Measurements from ENCODE around the gene ACSL5. TPM values are rescaled to one million over a fixed set of nuclear protein-coding genes. Genes with fewer than 3 reads are reported as not detected.

Gene ACSL5
- total and polyA plus RNA-seq, 2 experiments from 2014 or later: not detected

DNA sequence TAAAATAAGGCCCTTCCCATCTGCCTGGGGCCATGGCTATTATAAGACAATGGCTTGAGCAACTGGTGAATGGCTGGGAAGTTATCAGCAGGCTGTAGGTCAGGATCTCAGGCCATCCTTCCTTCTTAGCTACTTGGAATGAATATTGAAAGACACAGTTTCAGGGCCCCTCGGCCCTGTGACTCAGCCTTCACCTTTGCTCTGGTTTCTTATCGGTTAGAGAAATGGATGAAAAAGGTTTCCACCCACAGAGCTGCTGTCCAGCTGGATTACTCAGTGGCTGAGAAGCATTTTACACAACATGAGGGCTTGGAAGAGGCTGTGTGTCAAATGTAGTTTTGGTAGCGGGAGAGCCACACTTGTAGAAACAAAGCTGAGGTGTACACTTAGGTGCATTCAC is 9.4 kb downstream of the ACSL5 start:
- no peak overlapping the region; the same call in 1 of the 2 replicates for H3K27ac Mint-ChIP-seq
- DNase-seq (ENCODE audit: low spot score) (no peak), ATAC-seq (no peak)
- H3K4me2 ChIP-seq: no peak overlapping the region
- H3K9me3 Mint-ChIP-seq: no peaks in the 10 kb centered on the region
- no peaks in the 10 kb centered on the region for H3F3A ChIP-seq (replicated peaks; ENCODE audit: low read depth)
- H3K4me1 ChIP-seq (ENCODE audit: insufficient read depth): no peaks in the 10 kb centered on the region
- H3K4me3 ChIP-seq: no peak overlapping the region
- TF ChIP-seq, protein P1, sequence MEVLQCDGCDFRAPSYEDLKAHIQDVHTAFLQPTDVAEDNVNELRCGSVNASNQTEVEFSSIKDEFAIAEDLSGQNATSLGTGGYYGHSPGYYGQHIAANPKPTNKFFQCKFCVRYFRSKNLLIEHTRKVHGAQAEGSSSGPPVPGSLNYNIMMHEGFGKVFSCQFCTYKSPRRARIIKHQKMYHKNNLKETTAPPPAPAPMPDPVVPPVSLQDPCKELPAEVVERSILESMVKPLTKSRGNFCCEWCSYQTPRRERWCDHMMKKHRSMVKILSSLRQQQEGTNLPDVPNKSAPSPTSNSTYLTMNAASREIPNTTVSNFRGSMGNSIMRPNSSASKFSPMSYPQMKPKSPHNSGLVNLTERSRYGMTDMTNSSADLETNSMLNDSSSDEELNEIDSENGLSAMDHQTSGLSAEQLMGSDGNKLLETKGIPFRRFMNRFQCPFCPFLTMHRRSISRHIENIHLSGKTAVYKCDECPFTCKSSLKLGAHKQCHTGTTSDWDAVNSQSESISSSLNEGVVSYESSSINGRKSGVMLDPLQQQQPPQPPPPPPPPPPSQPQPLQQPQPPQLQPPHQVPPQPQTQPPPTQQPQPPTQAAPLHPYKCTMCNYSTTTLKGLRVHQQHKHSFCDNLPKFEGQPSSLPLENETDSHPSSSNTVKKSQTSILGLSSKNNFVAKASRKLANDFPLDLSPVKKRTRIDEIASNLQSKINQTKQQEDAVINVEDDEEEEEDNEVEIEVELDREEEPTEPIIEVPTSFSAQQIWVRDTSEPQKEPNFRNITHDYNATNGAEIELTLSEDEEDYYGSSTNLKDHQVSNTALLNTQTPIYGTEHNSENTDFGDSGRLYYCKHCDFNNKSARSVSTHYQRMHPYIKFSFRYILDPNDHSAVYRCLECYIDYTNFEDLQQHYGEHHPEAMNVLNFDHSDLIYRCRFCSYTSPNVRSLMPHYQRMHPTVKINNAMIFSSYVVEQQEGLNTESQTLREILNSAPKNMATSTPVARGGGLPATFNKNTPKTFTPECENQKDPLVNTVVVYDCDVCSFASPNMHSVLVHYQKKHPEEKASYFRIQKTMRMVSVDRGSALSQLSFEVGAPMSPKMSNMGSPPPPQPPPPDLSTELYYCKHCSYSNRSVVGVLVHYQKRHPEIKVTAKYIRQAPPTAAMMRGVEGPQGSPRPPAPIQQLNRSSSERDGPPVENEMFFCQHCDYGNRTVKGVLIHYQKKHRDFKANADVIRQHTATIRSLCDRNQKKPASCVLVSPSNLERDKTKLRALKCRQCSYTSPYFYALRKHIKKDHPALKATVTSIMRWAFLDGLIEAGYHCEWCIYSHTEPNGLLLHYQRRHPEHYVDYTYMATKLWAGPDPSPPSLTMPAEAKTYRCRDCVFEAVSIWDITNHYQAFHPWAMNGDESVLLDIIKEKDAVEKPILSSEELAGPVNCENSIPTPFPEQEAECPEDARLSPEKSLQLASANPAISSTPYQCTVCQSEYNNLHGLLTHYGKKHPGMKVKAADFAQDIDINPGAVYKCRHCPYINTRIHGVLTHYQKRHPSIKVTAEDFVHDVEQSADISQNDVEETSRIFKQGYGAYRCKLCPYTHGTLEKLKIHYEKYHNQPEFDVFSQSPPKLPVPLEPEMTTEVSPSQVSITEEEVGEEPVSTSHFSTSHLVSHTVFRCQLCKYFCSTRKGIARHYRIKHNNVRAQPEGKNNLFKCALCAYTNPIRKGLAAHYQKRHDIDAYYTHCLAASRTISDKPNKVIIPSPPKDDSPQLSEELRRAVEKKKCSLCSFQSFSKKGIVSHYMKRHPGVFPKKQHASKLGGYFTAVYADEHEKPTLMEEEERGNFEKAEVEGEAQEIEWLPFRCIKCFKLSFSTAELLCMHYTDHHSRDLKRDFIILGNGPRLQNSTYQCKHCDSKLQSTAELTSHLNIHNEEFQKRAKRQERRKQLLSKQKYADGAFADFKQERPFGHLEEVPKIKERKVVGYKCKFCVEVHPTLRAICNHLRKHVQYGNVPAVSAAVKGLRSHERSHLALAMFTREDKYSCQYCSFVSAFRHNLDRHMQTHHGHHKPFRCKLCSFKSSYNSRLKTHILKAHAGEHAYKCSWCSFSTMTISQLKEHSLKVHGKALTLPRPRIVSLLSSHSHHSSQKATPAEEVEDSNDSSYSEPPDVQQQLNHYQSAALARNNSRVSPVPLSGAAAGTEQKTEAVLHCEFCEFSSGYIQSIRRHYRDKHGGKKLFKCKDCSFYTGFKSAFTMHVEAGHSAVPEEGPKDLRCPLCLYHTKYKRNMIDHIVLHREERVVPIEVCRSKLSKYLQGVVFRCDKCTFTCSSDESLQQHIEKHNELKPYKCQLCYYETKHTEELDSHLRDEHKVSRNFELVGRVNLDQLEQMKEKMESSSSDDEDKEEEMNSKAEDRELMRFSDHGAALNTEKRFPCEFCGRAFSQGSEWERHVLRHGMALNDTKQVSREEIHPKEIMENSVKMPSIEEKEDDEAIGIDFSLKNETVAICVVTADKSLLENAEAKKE (CRISPR knock-in tag; IDR thresholded peaks at IDR 0.05): no peak
- H3K27me3 Mint-ChIP-seq (ENCODE audit: insufficient read depth, low read depth, poor library complexity): peaks cover 1% of the 10 kb centered on the region
- no peak overlapping the region for H3K27ac ChIP-seq (ENCODE audit: low read depth)
- no peaks in the 10 kb centered on the region for H3K36me3 Mint-ChIP-seq (ENCODE audit: low read depth)
- no peaks in the 10 kb centered on the region for H3K36me3 ChIP-seq (ENCODE audit: insufficient read depth)
- H3K79me2 ChIP-seq (replicated peaks; ENCODE audit: insufficient read depth): no peaks in the 10 kb centered on the region
- H3K4me3 Mint-ChIP-seq: no peak overlapping the region
- no peaks in the 10 kb centered on the region for H3K27me3 ChIP-seq (ENCODE audit: insufficient read depth)
- no peaks in the 10 kb centered on the region for H3K4me1 Mint-ChIP-seq
- no peaks in the 10 kb centered on the region for H3K9me2 ChIP-seq (ENCODE audit: insufficient read depth)
- H2AFZ ChIP-seq: no peak overlapping the region
- no peaks in the 10 kb centered on the region for H4K20me1 ChIP-seq (replicated peaks; ENCODE audit: insufficient read depth)

DNA sequence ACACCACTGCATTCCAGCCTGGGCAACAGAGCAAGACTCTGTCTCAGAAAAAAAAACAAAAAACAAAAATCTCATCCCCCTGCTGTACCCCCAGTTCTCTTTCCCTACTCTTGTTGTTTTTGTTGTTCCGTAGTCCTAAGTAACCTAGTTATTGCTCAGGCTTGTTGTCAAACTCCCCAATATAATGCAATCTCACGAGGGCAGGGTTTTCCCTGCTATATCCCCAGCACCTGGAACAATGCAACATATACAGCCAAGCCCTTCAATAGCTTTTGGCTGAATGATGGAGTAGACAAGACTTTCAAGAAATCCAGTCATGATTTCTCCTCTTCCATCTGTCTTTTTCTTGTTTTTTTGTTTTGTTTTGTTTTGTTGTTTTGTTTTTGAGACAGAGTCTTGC is 10.2 kb downstream of the ACSL5 start:
- H3K4me2 ChIP-seq: no peak overlapping the region
- peaks cover 1% of the 10 kb centered on the region for H3K27me3 Mint-ChIP-seq (ENCODE audit: insufficient read depth, low read depth, poor library complexity)
- no peak for ATAC-seq
- TF ChIP-seq JUNB (IDR thresholded peaks at IDR 0.05; ENCODE audit: unreplicated experiment): no peak
- TF ChIP-seq, protein P2, sequence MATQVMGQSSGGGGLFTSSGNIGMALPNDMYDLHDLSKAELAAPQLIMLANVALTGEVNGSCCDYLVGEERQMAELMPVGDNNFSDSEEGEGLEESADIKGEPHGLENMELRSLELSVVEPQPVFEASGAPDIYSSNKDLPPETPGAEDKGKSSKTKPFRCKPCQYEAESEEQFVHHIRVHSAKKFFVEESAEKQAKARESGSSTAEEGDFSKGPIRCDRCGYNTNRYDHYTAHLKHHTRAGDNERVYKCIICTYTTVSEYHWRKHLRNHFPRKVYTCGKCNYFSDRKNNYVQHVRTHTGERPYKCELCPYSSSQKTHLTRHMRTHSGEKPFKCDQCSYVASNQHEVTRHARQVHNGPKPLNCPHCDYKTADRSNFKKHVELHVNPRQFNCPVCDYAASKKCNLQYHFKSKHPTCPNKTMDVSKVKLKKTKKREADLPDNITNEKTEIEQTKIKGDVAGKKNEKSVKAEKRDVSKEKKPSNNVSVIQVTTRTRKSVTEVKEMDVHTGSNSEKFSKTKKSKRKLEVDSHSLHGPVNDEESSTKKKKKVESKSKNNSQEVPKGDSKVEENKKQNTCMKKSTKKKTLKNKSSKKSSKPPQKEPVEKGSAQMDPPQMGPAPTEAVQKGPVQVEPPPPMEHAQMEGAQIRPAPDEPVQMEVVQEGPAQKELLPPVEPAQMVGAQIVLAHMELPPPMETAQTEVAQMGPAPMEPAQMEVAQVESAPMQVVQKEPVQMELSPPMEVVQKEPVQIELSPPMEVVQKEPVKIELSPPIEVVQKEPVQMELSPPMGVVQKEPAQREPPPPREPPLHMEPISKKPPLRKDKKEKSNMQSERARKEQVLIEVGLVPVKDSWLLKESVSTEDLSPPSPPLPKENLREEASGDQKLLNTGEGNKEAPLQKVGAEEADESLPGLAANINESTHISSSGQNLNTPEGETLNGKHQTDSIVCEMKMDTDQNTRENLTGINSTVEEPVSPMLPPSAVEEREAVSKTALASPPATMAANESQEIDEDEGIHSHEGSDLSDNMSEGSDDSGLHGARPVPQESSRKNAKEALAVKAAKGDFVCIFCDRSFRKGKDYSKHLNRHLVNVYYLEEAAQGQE (IDR thresholded peaks at IDR 0.05; ENCODE audit: unreplicated experiment): no peak
- no peak for TF ChIP-seq STAT1 (IDR thresholded peaks at IDR 0.05; ENCODE audit: unreplicated experiment)
- no peak for TF ChIP-seq NANOG (IDR thresholded peaks at IDR 0.05; ENCODE audit: borderline replicate concordance)

More for the DNA sequence above, 10.2 kb downstream of the ACSL5 start:
- H3K27me3 ChIP-seq (ENCODE audit: insufficient read depth): no peaks in the 10 kb centered on the region
- Mint-ChIP-seq H3K36me3 (ENCODE audit: low read depth) (no peaks in the 10 kb centered on the region), H3K27ac (no peak overlapping the region), H3K4me1 (no peaks in the 10 kb centered on the region), H3K9me3 (no peaks in the 10 kb centered on the region), H3K4me3 (no peak overlapping the region)
- H3K27ac ChIP-seq (ENCODE audit: low read depth): no peak overlapping the region
- no peak overlapping the region for H2AFZ ChIP-seq
- H3F3A ChIP-seq (replicated peaks; ENCODE audit: low read depth): no peaks in the 10 kb centered on the region
- H4K20me1 ChIP-seq (replicated peaks; ENCODE audit: insufficient read depth): no peaks in the 10 kb centered on the region
- no peak overlapping the region for H3K4me3 ChIP-seq
- no peaks in the 10 kb centered on the region for H3K4me1 ChIP-seq (ENCODE audit: insufficient read depth)
- H3K79me2 ChIP-seq (replicated peaks; ENCODE audit: insufficient read depth): no peaks in the 10 kb centered on the region
- no peaks in the 10 kb centered on the region for H3K9me2 ChIP-seq (ENCODE audit: insufficient read depth)
- H3K36me3 ChIP-seq (ENCODE audit: insufficient read depth): no peaks in the 10 kb centered on the region
- DNase-seq (ENCODE audit: low spot score): no peak

All from GM23338 (cell line).